AG04449 (cell line): ENCODE measurements around the gene GLUD1.
"Not testable (repeated sequence)": the region's sequence is repeated elsewhere in the genome, so short reads cannot be mapped to it uniquely, and the experiment has no call there.

Source experiments
- CTCF ChIA-PET: fragments of 350-600 bp; formaldehyde crosslinking; extraction: SDS; loops from one replicate; lab custom pipeline; 2021; ENCODE audit warnings: antibody characterized with exemption; lab: Yijun Ruan, JAX
- POLR2A ChIA-PET: fragments of 400-600, 350-600 bp; formaldehyde crosslinking; extraction: SDS; loops from one replicate; lab custom pipeline; 2020; ENCODE audit warnings: antibody characterized with exemption, inconsistent platforms; lab: Yijun Ruan, JAX
- DNase-seq: peaks from one replicate; pipeline ENCODE4 v3.0.0-alpha.2; 2010; ENCODE audit warnings: low read depth, low spot score
- H3K4me3 ChIP-seq: 2 replicates; pipeline ENCODE4 v1.5.1; 2011; ENCODE audit warnings: low read depth, mild to moderate bottlenecking, control low read depth, low read length
- CTCF ChIP-seq: IDR thresholded peaks from one replicate; pipeline ENCODE4 v1.5.1; 2011; ENCODE audit warnings: mild to moderate bottlenecking, moderate library complexity, low read length, control low read depth, inconsistent platforms; ENCODE audit not compliant: insufficient read depth; ENCODE audit errors: missing control alignments

GLUD1 gene

GRCh38 chr10:87079106-87079836 lies 15.4 kb downstream of the GLUD1 start:
- no peak for DNase-seq
- POLR2A ChIA-PET: no interaction called here

GRCh38 chr10:87076421-87076820 lies 18.2 kb downstream of the GLUD1 start:
- POLR2A ChIA-PET, DNase-seq, H3K4me3 ChIP-seq: not testable (repeated sequence)
- CTCF ChIA-PET: interaction anchor here (1.4 to 1.6 kb wide), 2 partner anchors 9 to 16 kb away, joined by 3 to 4 read pairs; no protein-coding TSS in a partner anchor

More at GRCh38 chr10:87079106-87079836, 15.4 kb downstream of the GLUD1 start:
- no peak for TF ChIP-seq CTCF
- H3K4me3 ChIP-seq: no peak overlapping the region
- CTCF ChIA-PET: no interaction called here

DNA sequence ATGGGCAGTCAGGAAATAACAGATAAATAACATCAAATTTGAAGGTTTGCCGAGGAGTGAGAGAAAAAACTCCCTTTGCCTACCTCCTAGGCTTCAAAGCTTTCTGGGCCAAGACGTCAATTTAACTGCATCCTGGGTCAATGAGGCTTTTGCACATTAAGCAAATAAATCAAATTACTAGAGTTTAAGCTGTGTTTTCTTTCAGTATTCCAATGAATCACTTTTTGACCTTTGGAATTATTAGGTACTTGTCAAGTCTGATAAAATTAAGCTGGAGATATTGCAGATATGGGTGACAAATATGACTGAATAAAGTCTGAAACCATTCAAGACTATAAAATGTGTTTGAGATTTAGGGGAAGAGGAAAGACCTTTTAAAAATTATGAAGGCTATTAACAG lies 22.2 kb downstream of the GLUD1 start:
- TF ChIP-seq CTCF: no peak
- ChIA-PET CTCF (interaction anchor here (0.8 to 1.6 kb wide), 3 partner anchors 11 to 17 kb away, joined by 3 to 6 read pairs (median 3); no protein-coding TSS in a partner anchor), POLR2A (interaction anchor here (0.7 kb wide), 1 partner anchor 18 kb away, joined by 5 read pairs; no protein-coding TSS in a partner anchor)
- DNase-seq: no peak
- no peak overlapping the region for H3K4me3 ChIP-seq

DNA sequence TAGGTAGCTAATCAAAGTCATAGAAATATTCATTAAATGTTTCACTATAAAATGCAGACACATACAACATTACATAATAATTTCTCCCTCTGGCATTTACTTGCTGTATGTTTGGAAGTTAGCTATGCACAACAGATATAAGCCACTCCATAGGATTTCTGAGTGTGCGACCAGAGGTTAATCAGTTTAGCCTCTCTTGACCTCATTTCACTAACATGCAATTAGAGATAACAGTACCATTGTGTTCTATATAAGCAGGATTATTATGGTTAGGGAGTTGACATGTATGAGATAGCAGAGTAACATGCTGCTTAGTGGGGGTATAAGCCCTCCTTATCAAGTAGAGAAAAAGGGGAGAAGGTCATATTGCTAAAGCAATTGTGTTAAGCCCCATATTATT lies 26.4 kb downstream of the GLUD1 start:
- H3K4me3 ChIP-seq: no peak overlapping the region
- DNase-seq: no peak
- POLR2A ChIA-PET: no interaction called here
- CTCF ChIA-PET: interaction anchor here (1.1 kb wide), 1 partner anchor 11 kb away, joined by 3 read pairs; no protein-coding TSS in a partner anchor
- no peak for TF ChIP-seq CTCF

DNA sequence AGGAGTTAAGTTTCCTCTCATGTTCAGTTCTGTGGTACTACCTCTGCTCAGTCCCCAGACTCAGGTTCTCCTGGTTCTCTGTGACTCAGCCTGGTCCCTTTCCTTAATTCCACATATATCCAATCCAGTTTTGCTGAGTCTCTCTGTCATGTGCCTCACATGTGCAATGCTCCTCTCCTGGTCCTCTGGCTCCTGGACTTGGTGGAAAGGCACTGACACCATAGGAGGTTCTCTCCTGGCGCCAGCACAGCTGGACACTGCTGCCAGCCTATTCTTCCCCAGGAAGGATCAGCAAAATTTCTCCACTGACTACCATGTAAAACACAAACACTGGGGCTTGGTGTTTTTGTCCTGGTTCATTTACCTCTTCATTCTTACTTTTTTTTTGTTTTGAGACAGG lies 27.8 kb downstream of the GLUD1 start:
- ChIA-PET CTCF (no interaction called here), POLR2A (no interaction called here)
- no peak for TF ChIP-seq CTCF
- H3K4me3 ChIP-seq: no peak overlapping the region
- DNase-seq: no peak

GRCh38 chr10:87066178-87066577 lies 28.5 kb downstream of the GLUD1 start:
- no peak for TF ChIP-seq CTCF
- CTCF ChIA-PET: no interaction called here
- no peak overlapping the region for H3K4me3 ChIP-seq
- DNase-seq: no peak
- POLR2A ChIA-PET: no interaction called here
